NCI-H774 (cell line): ENCODE measurements around the gene SST.

Experiments used
- DNase-seq: peaks from one replicate; lab custom pipeline; 2025; lab: John Stamatoyannopoulos, UW

SST gene

GRCh38 chr3:187669675-187670504 is at the start of gene SST:
SST (minus strand) TSS chr3:187670394; CDS start chr3:187670291, 103 bp downstream.
- no peak for DNase-seq

GRCh38 chr3:187719628-187720336 is 49.6 kb upstream of the SST start:
- DNase-seq: no peak

- no peak for DNase-seq
Observed at GRCh38 chr3:187718802-187719201, 48.6 kb upstream of the SST start.

- no peak for DNase-seq
Observed at GRCh38 chr3:187717572-187717971, 47.4 kb upstream of the SST start.

GRCh38 chr3:187714404-187714979 is 44.3 kb upstream of the SST start:
- DNase-seq: peak; percentile 86

- DNase-seq: peak; percentile 19
Observed at GRCh38 chr3:187713504-187713903, 43.3 kb upstream of the SST start.

- no peak for DNase-seq
Observed at GRCh38 chr3:187709155-187709554, 39.0 kb upstream of the SST start.

GRCh38 chr3:187708696-187709095 is 38.5 kb upstream of the SST start:
- DNase-seq: no peak

- DNase-seq: no peak
Observed at GRCh38 chr3:187706971-187707370, 36.8 kb upstream of the SST start.

- no peak for DNase-seq
Observed at GRCh38 chr3:187705164-187705563, 35.0 kb upstream of the SST start.

GRCh38 chr3:187702507-187703033 is 32.4 kb upstream of the SST start, which contains the start of gene RTP2:
RTP2 (minus strand) TSS chr3:187702557; CDS start chr3:187702128, 429 bp downstream.
- DNase-seq: no peak

- DNase-seq: no peak
Observed at GRCh38 chr3:187700249-187700648, 30.1 kb upstream of the SST start.

- DNase-seq: no peak
Observed at GRCh38 chr3:187698499-187699399, 28.6 kb upstream of the SST start.

- DNase-seq: no peak
Observed at GRCh38 chr3:187696021-187696420, 25.8 kb upstream of the SST start.

- DNase-seq: no peak
Observed at GRCh38 chr3:187695449-187695848, 25.3 kb upstream of the SST start.

- DNase-seq: no peak
Observed at GRCh38 chr3:187694801-187695200, 24.6 kb upstream of the SST start.

GRCh38 chr3:187693431-187693830 is 23.2 kb upstream of the SST start:
- DNase-seq: no peak

GRCh38 chr3:187689984-187690383 is 19.8 kb upstream of the SST start:
- DNase-seq: no peak

GRCh38 chr3:187686621-187687273 is 16.6 kb upstream of the SST start:
- DNase-seq: no peak

GRCh38 chr3:187685948-187686347 is 15.8 kb upstream of the SST start:
- no peak for DNase-seq

- DNase-seq: no peak
Observed at GRCh38 chr3:187684880-187685279, 14.7 kb upstream of the SST start.
